AG04449 (cell line): Measurements from ENCODE around the gene INF2.

Source experiments
- CTCF ChIA-PET: fragments of 350-600 bp; formaldehyde crosslinking; extraction: SDS; loops from one replicate; lab custom pipeline; 2021; ENCODE audit warnings: antibody characterized with exemption; lab: Yijun Ruan, JAX
- POLR2A ChIA-PET: fragments of 400-600, 350-600 bp; formaldehyde crosslinking; extraction: SDS; loops from one replicate; lab custom pipeline; 2020; ENCODE audit warnings: antibody characterized with exemption, inconsistent platforms; lab: Yijun Ruan, JAX
- DNase-seq: peaks from one replicate; pipeline ENCODE4 v3.0.0-alpha.2; 2010; ENCODE audit warnings: low read depth, low spot score
- H3K4me3 ChIP-seq: 2 replicates; pipeline ENCODE4 v1.5.1; 2011; ENCODE audit warnings: low read depth, mild to moderate bottlenecking, control low read depth, low read length
- CTCF ChIP-seq: IDR thresholded peaks from one replicate; pipeline ENCODE4 v1.5.1; 2011; ENCODE audit warnings: mild to moderate bottlenecking, moderate library complexity, low read length, control low read depth, inconsistent platforms; ENCODE audit not compliant: insufficient read depth; ENCODE audit errors: missing control alignments

The INF2 gene

GRCh38 chr14:104700747-104701217, 11.4 kb downstream of the INF2 start:
- no peak overlapping the region for H3K4me3 ChIP-seq
- DNase-seq, result no peak
- CTCF ChIA-PET, result interaction anchor here (0.6 to 1.1 kb wide), 2 partner anchors 8 to 49 kb away, joined by 3 read pairs; no protein-coding TSS in a partner anchor
- no peak for TF ChIP-seq CTCF
- POLR2A ChIA-PET, result no interaction called here

- ChIA-PET POLR2A (no interaction called here), CTCF (interaction anchor here (1.1 kb wide), 1 partner anchor 50 kb away, joined by 3 read pairs; no protein-coding TSS in a partner anchor)
- H3K4me3 ChIP-seq, result no peak overlapping the region
- TF ChIP-seq CTCF, result no peak
- no peak for DNase-seq
These were observed 12.1 kb downstream of the INF2 start for GRCh38 chr14:104701383-104702076.

- DNase-seq, result no peak
- H3K4me3 ChIP-seq, result no peak overlapping the region
- TF ChIP-seq CTCF, result no peak
- ChIA-PET CTCF (interaction anchor here (1.2 kb wide), 1 partner anchor 11 kb away, joined by 4 read pairs; no protein-coding TSS in a partner anchor), POLR2A (no interaction called here)
These were observed 12.7 kb downstream of the INF2 start for GRCh38 chr14:104702106-104702505.

- POLR2A ChIA-PET, result no interaction called here
- H3K4me3 ChIP-seq, result no peak overlapping the region
- DNase-seq, result no peak
- no peak for TF ChIP-seq CTCF
- CTCF ChIA-PET, result interaction anchor here (1.2 kb wide), 2 partner anchors 10 to 19 kb away, joined by 4 to 5 read pairs; no protein-coding TSS in a partner anchor
These were observed 13.3 kb downstream of the INF2 start for GRCh38 chr14:104702673-104703072.

- H3K4me3 ChIP-seq, result no peak overlapping the region
- TF ChIP-seq CTCF, result no peak
- CTCF ChIA-PET, result interaction anchor here (1.2 kb wide), 2 partner anchors 9 to 19 kb away, joined by 4 to 5 read pairs; no protein-coding TSS in a partner anchor
- DNase-seq, result no peak
- POLR2A ChIA-PET, result no interaction called here
These were observed 13.9 kb downstream of the INF2 start for GRCh38 chr14:104703269-104703668.

GRCh38 chr14:104704252-104704651, 14.8 kb downstream of the INF2 start:
- ChIA-PET CTCF (interaction anchor here (1.1 to 1.4 kb wide), 3 partner anchors 18 to 64 kb away, joined by 3 to 5 read pairs (median 3); partner anchors contain the start of gene ADSS1), POLR2A (no interaction called here)
- no peak for DNase-seq
- TF ChIP-seq CTCF, result no peak
- no peak overlapping the region for H3K4me3 ChIP-seq
